ENCODE results near the gene SLC46A2.

- TF ChIP-seq CTCF (conservative IDR thresholded peaks at IDR 0.05 in 1 of 2, IDR thresholded peaks at IDR 0.05 in 1 of 2; ENCODE audit: low read depth in 1 of 2, low read length in 2 of 2) (no peak), EZH2 (IDR thresholded peaks at IDR 0.05; ENCODE audit: low read length, missing control alignments) (no peak)
Observed at GRCh38 chr9:112864982-112865381, 25.7 kb downstream of the SLC46A2 start.
